Activated CD4-positive, CD25-positive, alpha-beta regulatory T cell treated with anti-CD3 and anti-CD28 coated beads, Interleukin-2, amount 50 U/mL, for 72 hours (primary cell): Measurements from ENCODE around the gene MOB2.

ENCODE experiments used
- DNase-seq: peaks from one replicate; pipeline ENCODE4 v3.0.0; 2021

MOB2 gene, protein sequence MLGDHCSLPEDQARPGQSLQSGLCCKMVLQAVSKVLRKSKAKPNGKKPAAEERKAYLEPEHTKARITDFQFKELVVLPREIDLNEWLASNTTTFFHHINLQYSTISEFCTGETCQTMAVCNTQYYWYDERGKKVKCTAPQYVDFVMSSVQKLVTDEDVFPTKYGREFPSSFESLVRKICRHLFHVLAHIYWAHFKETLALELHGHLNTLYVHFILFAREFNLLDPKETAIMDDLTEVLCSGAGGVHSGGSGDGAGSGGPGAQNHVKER

DNA sequence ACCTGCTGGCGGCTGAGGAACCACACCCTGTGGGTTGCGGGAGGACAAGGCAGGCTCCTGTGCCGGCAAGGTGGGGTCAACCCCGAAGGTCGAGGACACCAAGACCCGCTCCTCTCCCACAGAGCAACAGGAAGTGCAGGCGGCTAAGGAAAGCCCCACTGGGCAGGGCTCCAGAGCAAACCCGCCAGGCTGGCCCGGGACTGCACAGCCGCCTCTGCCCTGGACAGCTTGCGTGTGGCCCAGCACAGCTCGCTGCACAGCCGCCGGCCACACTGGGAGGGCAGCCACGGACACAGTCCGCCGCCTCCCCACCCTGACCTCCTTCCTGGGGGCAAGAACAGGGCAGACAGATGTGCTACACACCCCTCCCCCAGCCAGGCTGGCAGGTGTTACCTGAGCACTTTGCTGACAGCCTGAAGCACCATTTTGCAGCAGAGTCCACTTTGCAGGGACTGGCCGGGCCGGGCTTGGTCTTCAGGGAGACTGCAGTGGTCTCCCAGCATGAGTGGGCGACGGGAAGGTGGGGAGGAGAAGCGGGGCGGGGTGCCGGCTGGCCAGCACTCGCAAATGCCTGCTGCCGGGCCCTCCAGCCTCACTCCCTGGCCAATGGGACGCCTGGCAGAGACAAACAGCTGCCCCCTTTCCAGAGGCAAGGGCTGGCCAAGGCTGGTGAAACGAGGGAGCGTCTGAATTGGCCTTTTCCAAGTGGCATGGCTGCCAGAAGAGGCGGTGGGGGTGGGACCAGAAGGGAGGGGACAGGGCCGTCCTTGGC is at the start of gene MOB2:
TSS of gene MOB2 (minus strand) at position 726 of the 772 bp plus-strand sequence. CDS start at position 503, 223 bp downstream.
- no peak for DNase-seq

- DNase-seq: no peak
Measured at GRCh38 chr11:1534682-1535081, 48.1 kb upstream of the MOB2 start.

DNA sequence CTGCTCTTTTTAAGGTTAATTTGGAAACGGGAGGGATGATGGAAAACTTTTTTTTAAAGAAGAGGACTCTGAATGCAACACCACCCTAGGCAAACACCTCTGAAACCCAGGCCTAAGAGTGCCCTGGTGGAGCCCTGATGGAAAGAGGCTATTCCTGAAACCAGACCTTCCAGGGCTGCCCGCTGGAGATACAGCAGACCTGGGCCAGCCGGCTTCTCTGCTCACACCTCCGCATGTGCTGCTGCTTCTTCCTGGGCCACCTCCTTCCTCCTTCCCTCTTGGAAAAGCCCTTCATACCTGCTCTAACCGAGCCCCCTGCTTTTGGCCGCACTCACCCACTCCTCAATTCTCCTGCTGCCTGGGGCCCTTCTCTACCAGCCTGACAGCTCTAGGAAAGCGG is 47.6 kb upstream of the MOB2 start:
- no peak for DNase-seq

DNA sequence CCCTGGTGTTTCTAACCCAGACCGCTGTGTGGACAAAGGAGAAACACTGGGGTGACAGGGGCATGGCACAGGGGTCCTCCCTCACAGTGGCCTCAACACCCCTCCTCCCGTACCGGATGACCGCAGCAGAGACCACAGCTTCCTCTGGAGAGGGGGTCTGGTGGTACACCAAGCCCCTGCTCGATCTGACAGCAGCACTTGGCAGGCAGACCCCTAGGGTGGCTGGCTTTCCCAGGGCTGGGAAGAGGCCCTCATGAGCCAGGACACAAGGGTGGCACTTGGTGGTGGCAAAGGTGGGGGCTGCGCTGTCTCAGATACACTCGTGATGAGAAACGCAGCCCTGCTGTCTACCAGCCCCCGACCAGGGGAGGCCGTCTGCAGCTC is 46.8 kb upstream of the MOB2 start:
- DNase-seq: no peak

- no peak for DNase-seq
Measured at GRCh38 chr11:1532606-1533341, 46.2 kb upstream of the MOB2 start.

DNA sequence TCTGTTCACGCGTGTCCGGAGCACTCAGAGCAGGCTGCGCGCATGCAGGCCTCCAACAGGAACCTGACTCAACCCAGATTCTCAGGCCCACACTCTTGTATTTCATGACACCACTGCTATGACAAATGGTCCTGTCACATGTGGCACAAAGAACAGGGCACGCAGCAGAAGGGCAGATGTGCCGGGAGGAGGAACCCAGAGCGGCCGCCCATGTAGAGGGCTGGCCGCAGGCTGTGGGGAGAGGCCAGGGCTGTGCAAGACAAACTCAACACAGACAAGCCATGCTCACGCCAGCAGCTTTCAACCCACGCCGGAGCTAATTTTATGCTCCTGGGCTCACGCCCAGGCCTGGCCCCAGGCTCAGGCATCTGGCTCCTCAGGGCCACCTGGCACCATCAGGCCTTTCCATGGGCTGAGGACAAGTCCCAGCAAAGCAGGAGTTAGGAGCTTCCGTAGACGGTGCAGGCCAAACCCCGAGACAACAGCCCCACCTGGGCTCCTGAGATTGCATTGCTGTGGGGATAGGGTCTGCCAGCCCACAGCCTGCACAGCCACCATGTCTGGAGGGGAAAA is 45.5 kb upstream of the MOB2 start:
- no peak for DNase-seq

DNA sequence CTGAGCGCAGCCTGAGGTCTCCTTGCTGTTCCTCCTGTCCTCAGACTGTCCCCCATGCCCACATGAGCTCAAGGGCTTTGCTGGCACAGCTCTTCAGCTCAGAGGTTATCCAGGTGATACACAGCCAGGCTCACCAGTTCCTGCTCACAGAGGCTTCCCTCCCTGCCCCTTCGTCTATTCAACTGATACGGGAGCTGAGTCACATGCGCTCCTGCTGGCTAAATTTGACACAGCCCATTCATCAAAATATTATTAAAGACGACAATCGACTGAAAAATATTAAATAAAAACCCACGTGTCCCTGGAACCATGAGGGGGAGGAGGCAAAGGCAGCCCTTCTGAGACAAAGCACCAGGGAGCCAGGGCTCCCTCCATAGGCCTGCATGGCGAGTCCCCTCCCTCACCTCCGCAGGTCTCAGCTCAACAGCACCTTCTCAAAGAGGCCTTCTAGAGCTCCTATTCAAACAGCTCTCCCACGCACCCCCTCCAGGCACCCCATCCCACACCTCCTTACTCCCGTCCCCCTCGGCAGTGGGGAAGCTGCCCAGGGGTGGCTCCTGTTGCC is 45.0 kb upstream of the MOB2 start:
- DNase-seq: no peak

- DNase-seq: no peak
Measured at GRCh38 chr11:1530686-1531448, 44.3 kb upstream of the MOB2 start.

DNA sequence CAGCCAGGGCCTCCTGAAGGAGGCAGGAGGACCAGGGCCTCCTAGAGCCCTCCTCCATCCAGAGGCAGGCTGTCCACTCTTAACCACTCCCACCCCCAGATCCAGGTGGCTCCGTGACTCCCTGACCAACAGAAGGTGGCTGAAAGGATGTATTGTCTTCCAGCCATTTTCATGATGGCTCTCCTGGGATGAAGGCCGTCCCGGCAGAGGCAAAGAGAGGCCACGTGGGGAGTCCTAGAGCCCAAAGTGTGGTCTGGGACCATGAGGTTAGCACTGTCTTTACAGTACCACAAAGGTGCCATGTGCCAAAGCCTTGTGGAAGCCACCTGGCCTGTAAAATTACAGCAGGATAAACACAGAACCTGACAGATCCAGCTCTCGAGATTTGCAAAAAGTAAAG is 43.2 kb upstream of the MOB2 start:
- no peak for DNase-seq

DNA sequence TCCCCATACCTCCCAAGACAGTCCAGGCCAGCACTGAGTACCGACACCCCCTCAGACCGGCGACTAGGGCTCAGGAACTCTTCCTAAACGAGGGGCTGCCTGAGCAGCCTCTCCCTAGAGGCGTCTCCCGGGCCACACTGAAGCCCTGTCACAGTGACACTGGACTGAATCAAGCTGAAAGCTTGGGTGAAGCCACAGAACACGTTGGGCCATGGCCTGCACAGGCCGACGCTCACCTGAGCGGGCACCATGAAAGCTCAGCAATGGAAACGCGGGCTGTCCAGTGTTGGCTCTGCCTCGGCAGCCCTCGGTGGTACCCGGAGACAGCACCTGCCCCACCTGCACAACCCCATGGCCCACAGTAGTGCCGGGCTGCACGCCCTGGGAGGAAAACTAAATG is 42.7 kb upstream of the MOB2 start:
- no peak for DNase-seq

GRCh38 chr11:1528710-1529109 is 42.1 kb upstream of the MOB2 start:
- DNase-seq: no peak

- no peak for DNase-seq
Measured at GRCh38 chr11:1526785-1527184, 40.2 kb upstream of the MOB2 start.

- no peak for DNase-seq
Measured at GRCh38 chr11:1523779-1524178, 37.2 kb upstream of the MOB2 start.

GRCh38 chr11:1523077-1523476 is 36.5 kb upstream of the MOB2 start:
- no peak for DNase-seq

DNA sequence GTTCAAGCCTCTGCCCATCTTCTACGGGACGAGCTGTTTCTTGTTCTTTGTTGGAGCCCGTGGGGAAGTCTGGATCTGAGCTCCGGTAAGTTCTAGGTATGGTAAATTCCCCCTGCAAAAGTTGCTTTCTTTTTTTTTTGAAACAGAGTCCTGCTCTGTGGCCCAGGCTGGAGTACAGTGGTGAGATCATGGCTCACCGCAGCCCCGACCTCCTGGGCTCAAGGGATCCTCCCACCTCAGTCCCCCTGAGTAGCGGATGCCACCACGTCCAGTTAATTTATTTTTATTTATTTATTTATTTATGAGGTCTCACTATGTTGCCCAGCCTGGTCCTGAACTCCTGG is 35.5 kb upstream of the MOB2 start:
- no peak for DNase-seq

- no peak for DNase-seq
Measured at GRCh38 chr11:1521382-1522080, 35.0 kb upstream of the MOB2 start.

GRCh38 chr11:1520663-1521267 is 34.2 kb upstream of the MOB2 start:
- DNase-seq: no peak

GRCh38 chr11:1520209-1520662 is 33.7 kb upstream of the MOB2 start:
- DNase-seq: no peak

GRCh38 chr11:1519028-1520010 is 32.7 kb upstream of the MOB2 start:
- DNase-seq: no peak

GRCh38 chr11:1518301-1518700 is 31.7 kb upstream of the MOB2 start:
- no peak for DNase-seq
